Right atrium auricular region (tissue), 2 donors: ENCODE data around the gene MRPL27. TPM values are rescaled to one million over a fixed set of nuclear protein-coding genes. Genes with fewer than 3 reads are reported as not detected.

Experiments
- DNase-seq: peaks from one replicate; pipeline ENCODE4 v3.0.0-alpha.2; 2019; ENCODE audit warnings: low spot score
- H3K27ac ChIP-seq, 2 donors: fragments of 200-600 bp; sonication (generic); 1 replicate in 1 of 2; 2 replicates in 1 of 2; pipeline ENCODE4 v1.5.1; 2016 to 2019
- H3K27me3 ChIP-seq, 2 donors: fragments of 200-600 bp; sonication (generic); one replicate each; pipeline versions ENCODE4 v1.5.1 to v1.6.0; 2017 to 2019
- H3K36me3 ChIP-seq: fragments of 200-600 bp; sonication (generic); one replicate; pipeline ENCODE4 v1.5.1; 2016
- H3K4me1 ChIP-seq, 2 donors: fragments of 200-600 bp; sonication (generic); one replicate each; pipeline versions ENCODE4 v1.5.1 to v1.6.0; 2017 to 2019
- H3K4me3 ChIP-seq, 2 donors: fragments of 200-600 bp; sonication (generic); 1 replicate in 1 of 2; 2 replicates in 1 of 2; pipeline ENCODE4 v1.5.1; 2017 to 2019; ENCODE audit warnings: mild to moderate bottlenecking in 1 of 2, moderate library complexity in 1 of 2
- H3K9me3 ChIP-seq, 2 donors: fragments of 200-600 bp; sonication (generic); one replicate each; pipeline ENCODE4 v1.5.1; 2019
- total RNA-seq, 2 donors: library from RNA; depleted of rRNA; stranded (reverse); fragments of >200 nt; gene quantifications; one replicate each; pipeline ENCODE4 v1.1.0, GENCODE V29; 2016
- TF ChIP-seq, protein P1 (sequence below), 2 donors: fragments of 200-600 bp; sonication (generic); IDR thresholded peaks; one replicate each; pipeline ENCODE4 v1.5.1; 2019; ENCODE audit warnings: antibody characterized with exemption in 2 of 2

MRPL27 gene
- total RNA-seq, 2 donors from 2014 or later = 87.1 to 91.0 TPM

GRCh38 chr17:50331085-50331791 lies 41.7 kb downstream of the MRPL27 start:
- TF ChIP-seq, protein P1, sequence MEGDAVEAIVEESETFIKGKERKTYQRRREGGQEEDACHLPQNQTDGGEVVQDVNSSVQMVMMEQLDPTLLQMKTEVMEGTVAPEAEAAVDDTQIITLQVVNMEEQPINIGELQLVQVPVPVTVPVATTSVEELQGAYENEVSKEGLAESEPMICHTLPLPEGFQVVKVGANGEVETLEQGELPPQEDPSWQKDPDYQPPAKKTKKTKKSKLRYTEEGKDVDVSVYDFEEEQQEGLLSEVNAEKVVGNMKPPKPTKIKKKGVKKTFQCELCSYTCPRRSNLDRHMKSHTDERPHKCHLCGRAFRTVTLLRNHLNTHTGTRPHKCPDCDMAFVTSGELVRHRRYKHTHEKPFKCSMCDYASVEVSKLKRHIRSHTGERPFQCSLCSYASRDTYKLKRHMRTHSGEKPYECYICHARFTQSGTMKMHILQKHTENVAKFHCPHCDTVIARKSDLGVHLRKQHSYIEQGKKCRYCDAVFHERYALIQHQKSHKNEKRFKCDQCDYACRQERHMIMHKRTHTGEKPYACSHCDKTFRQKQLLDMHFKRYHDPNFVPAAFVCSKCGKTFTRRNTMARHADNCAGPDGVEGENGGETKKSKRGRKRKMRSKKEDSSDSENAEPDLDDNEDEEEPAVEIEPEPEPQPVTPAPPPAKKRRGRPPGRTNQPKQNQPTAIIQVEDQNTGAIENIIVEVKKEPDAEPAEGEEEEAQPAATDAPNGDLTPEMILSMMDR (IDR thresholded peaks at IDR 0.05) = no peak
- H3K27me3 ChIP-seq = no peaks in the 10 kb centered on the region
- no peak for DNase-seq
- no peak overlapping the region for H3K27ac ChIP-seq
- H3K36me3 ChIP-seq = no peaks in the 10 kb centered on the region
- H3K9me3 ChIP-seq = no peaks in the 10 kb centered on the region
- H3K4me3 ChIP-seq = no peak overlapping the region
- H3K4me1 ChIP-seq = no peaks in the 10 kb centered on the region

- DNase-seq = no peak
- H3K4me1 ChIP-seq = no peaks in the 10 kb centered on the region
- no peaks in the 10 kb centered on the region for H3K36me3 ChIP-seq
- no peak overlapping the region for H3K27ac ChIP-seq
- H3K9me3 ChIP-seq = no peaks in the 10 kb centered on the region
- H3K27me3 ChIP-seq = no peaks in the 10 kb centered on the region
- H3K4me3 ChIP-seq = no peak overlapping the region
- TF ChIP-seq, protein P1 (IDR thresholded peaks at IDR 0.05) = no peak
Measured at GRCh38 chr17:50330151-50330775, 42.7 kb downstream of the MRPL27 start.

GRCh38 chr17:50329716-50330115 lies 43.3 kb downstream of the MRPL27 start:
- Histone ChIP-seq H3K27ac (no peak overlapping the region), H3K36me3 (no peaks in the 10 kb centered on the region), H3K4me3 (no peak overlapping the region), H3K4me1 (no peaks in the 10 kb centered on the region), H3K27me3 (no peaks in the 10 kb centered on the region), H3K9me3 (no peaks in the 10 kb centered on the region)
- no peak for DNase-seq
- TF ChIP-seq, protein P1 (IDR thresholded peaks at IDR 0.05) = no peak

- H3K36me3 ChIP-seq = no peaks in the 10 kb centered on the region
- H3K27me3 ChIP-seq = no peaks in the 10 kb centered on the region
- no peak overlapping the region for H3K27ac ChIP-seq
- TF ChIP-seq, protein P1 (IDR thresholded peaks at IDR 0.05) = no peak
- H3K4me3 ChIP-seq = no peak overlapping the region
- H3K4me1 ChIP-seq = no peaks in the 10 kb centered on the region
- H3K9me3 ChIP-seq = no peaks in the 10 kb centered on the region
- no peak for DNase-seq
Measured at GRCh38 chr17:50328363-50329325, 44.3 kb downstream of the MRPL27 start.

DNA sequence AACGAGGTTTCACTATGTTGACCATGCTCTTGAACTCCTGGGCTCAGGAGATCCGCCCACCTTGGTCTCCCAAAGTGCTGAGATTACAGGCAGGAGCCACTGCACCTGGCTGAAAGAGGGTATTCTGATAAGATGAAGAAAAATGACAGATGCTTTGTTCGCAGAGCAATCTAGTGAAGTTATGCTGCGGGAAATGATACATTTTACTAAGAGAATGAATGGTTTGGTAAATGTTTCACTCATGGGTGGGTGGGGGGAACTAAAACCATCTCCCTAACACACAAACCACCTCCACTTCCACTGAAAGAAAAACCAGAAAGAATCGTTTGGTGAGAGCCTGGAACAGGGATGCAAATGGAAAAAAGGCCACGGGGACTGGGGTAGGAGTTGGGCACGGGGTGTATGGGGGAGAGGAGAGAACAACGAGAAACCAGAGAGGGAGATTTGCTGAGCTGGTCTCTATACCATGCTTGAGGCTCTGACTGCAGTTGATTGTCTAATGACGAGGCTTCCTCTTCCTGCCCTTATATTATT lies 46.1 kb downstream of the MRPL27 start:
- Histone ChIP-seq H3K4me1 (no peaks in the 10 kb centered on the region), H3K27ac (no peak overlapping the region), H3K27me3 (no peaks in the 10 kb centered on the region), H3K4me3 (no peak overlapping the region), H3K36me3 (no peaks in the 10 kb centered on the region), H3K9me3 (no peaks in the 10 kb centered on the region)
- TF ChIP-seq, protein P1 (IDR thresholded peaks at IDR 0.05) = no peak
- DNase-seq = no peak
